Measurements from ENCODE around the gene BMPR1A.
"Not testable (repeated sequence)": the region's sequence is repeated elsewhere in the genome, so short reads cannot be mapped to it uniquely, and the experiment has no call there.

The BMPR1A gene

DNA sequence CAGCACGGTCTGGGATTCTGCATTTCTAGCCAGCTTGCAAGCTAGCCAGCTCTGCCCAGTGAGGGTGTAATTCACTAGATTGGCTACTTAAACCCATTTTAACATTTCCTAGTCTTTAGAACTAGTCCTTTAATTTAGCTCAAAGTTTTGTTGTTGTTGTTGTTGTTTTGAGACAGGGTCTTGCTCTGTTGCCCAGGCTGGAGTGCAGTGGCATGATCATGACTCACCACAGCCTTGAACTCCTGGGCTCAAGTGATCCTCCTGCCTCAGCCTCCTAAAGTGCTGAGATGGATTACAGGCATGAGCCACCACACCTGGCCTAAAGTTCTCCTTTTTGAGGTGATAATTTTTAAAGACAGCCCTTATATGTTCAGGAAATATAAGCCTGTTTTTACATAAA lies 94.1 kb downstream of the BMPR1A start:
- in situ Hi-C loops (cut with HindIII; ENCODE audit: low sequenced_read_pairs): no loop called here
- DNase-seq (ENCODE audit: low read depth): no peak
- TF ChIP-seq, protein P1, sequence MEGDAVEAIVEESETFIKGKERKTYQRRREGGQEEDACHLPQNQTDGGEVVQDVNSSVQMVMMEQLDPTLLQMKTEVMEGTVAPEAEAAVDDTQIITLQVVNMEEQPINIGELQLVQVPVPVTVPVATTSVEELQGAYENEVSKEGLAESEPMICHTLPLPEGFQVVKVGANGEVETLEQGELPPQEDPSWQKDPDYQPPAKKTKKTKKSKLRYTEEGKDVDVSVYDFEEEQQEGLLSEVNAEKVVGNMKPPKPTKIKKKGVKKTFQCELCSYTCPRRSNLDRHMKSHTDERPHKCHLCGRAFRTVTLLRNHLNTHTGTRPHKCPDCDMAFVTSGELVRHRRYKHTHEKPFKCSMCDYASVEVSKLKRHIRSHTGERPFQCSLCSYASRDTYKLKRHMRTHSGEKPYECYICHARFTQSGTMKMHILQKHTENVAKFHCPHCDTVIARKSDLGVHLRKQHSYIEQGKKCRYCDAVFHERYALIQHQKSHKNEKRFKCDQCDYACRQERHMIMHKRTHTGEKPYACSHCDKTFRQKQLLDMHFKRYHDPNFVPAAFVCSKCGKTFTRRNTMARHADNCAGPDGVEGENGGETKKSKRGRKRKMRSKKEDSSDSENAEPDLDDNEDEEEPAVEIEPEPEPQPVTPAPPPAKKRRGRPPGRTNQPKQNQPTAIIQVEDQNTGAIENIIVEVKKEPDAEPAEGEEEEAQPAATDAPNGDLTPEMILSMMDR (IDR thresholded peaks at IDR 0.05; ENCODE audit: low read depth, low read length, missing control alignments): no peak
- H3K4me3 ChIP-seq (ENCODE audit: low read depth, low read length): no peak overlapping the region

- in situ Hi-C loops (cut with HindIII; ENCODE audit: low sequenced_read_pairs): no loop called here
- peak; percentile 11 for DNase-seq (ENCODE audit: low read depth)
- no peak overlapping the region for H3K4me3 ChIP-seq (ENCODE audit: low read depth, low read length)
- TF ChIP-seq, protein P1 (IDR thresholded peaks at IDR 0.05; ENCODE audit: low read depth, low read length, missing control alignments): no peak
Measured at GRCh38 chr10:86851328-86852207, 95.1 kb downstream of the BMPR1A start.

DNA sequence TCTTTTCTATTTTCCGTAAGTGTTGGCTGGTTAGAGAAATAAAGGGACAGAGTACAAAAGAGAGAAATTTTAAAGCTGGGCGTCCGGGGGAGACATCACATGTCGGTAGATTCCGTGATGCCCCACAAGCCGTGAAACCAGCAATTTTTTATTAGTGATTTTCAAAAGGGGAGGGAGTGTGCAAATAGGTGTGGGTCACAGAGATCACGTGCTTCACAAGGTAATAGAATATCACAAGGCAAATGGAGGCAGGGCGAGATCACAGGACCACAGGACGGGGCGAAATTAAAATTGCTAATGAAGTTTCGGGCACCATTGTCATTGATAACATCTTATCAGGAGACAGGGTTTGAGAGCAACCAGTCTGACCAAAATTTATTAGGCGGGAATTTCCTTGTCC lies 97.2 kb downstream of the BMPR1A start:
- DNase-seq (ENCODE audit: low read depth); H3K4me3 ChIP-seq (ENCODE audit: low read depth, low read length); in situ Hi-C loops (cut with HindIII; ENCODE audit: low sequenced_read_pairs): not testable (repeated sequence)

DNA sequence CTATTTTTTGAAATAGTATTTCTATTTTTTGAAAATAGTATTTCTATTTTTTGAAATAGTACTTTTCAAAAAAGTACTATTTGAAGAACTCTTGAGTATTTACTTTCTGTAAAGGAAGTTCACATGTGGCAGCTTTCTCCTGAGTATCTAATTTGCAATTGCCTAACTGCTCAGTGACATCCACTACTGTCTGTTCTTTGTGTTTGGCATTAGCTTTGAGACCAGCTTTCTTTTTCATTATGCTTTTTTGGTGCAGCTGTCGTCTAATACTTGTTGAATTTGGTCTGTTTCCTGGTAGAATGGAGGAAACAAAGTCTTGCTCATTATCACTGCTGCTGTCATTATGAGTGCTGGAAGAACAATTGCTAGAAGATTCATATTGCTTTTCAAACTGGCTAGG lies 99.1 kb downstream of the BMPR1A start:
- TF ChIP-seq, protein P1 (IDR thresholded peaks at IDR 0.05; ENCODE audit: low read depth, low read length, missing control alignments): no peak
- H3K4me3 ChIP-seq (ENCODE audit: low read depth, low read length): no peak overlapping the region
- in situ Hi-C loops (cut with HindIII; ENCODE audit: low sequenced_read_pairs): no loop called here
- no peak for DNase-seq (ENCODE audit: low read depth)

DNA sequence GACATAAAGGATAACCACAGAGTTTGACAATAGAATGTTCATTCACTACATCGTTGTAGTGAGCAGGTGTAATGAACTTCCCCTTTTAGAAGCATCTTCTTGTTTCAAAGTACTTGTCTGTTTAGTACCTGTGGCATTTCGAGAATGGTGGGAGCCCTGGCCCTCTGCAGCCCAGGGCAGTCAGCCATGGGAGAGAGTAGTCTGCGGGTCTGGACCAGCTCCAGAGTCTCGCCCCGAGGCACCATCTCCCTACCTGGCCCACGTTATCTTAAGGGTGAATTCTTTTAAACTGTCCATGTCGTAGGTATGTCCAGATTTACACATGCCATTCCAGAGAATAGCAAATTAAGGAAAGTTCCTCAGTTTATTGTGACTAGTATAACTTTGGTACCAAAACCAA lies 99.7 kb downstream of the BMPR1A start:
- in situ Hi-C loops (cut with HindIII; ENCODE audit: low sequenced_read_pairs): no loop called here
- H3K4me3 ChIP-seq (ENCODE audit: low read depth, low read length): no peak overlapping the region
- DNase-seq (ENCODE audit: low read depth): no peak
- TF ChIP-seq, protein P1 (IDR thresholded peaks at IDR 0.05; ENCODE audit: low read depth, low read length, missing control alignments): no peak

DNA sequence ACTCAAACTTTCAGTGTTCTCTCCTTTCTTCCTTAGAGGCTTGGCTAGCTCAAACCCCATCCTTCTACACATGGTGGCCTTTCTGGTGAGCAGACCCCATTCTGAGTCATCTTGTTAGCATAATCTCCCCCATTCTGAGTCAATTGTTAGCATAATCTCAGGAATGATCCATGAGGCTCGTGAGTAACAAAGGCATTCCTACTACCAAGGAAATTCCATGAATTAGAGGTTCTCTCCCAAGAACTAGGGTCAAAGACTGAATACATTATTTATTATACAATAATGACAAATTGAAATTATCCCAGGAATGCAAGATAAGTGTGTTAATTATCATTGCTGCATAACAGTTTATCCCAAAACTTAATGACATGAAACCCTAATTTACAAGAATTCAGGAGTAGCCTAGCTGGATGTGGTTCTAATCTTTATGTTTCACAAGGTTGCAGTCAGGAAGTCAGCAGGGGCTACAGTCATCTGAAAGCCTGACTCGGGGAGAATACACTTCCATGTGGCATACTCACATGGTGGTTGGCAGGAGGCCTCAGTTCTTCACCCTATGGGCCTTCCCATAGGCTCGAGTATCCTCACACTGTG lies 100.8 kb downstream of the BMPR1A start:
- DNase-seq (ENCODE audit: low read depth): peak; percentile 29
- no peak overlapping the region for H3K4me3 ChIP-seq (ENCODE audit: low read depth, low read length)
- TF ChIP-seq, protein P1 (IDR thresholded peaks at IDR 0.05; ENCODE audit: low read depth, low read length, missing control alignments): no peak
- in situ Hi-C loops (cut with HindIII; ENCODE audit: low sequenced_read_pairs): no loop called here

DNA sequence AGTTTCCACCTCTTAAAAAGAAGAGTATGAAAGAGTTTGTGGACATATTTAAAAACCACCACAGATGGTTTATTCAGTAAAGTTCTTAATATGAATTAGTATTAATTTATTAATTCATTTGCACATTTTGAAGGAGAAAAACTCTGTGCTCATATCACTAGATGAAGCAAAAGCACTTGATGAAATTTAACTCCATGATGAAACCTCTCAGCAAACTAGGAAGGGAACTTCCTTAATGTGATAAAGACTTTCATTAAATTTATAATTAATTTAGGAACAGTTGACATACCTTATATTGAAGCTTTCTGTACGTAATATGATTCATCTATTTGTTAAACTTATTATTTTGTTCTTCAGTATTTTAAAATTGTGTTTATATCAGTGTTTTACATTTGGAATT lies 101.6 kb downstream of the BMPR1A start:
- TF ChIP-seq, protein P1 (IDR thresholded peaks at IDR 0.05; ENCODE audit: low read depth, low read length, missing control alignments): no peak
- H3K4me3 ChIP-seq (ENCODE audit: low read depth, low read length): no peak overlapping the region
- no peak for DNase-seq (ENCODE audit: low read depth)
- in situ Hi-C loops (cut with HindIII; ENCODE audit: low sequenced_read_pairs): no loop called here
